ENCODE data around the gene ECE1. TPM values are rescaled to one million over a fixed set of nuclear protein-coding genes. Genes with fewer than 3 reads are reported as not detected.

ECE1 gene
- total RNA-seq, 5 donors from 2014 or later (not counting 1 experiment from before 2014, with no cell fraction given) = 81.0 to 94.5 (median 87.1) TPM

- Mint-ChIP-seq H3K4me3 (peak overlapping the region; percentile 80 to 90 (median 88)), H3K27ac (peak overlapping the region; percentile 98 to 99), H3K27me3 (no peaks in the 10 kb centered on the region), H3K9me3 (no peaks in the 10 kb centered on the region), H3K36me3 (peaks cover 3% of the 10 kb centered on the region), H3K4me1 (peaks cover 76 to 89% (median 84%) of the 10 kb centered on the region in 3 donors)
- Histone ChIP-seq H3K27ac (ENCODE audit: low read length) (peak overlapping the region; percentile 100), H3K36me3 (ENCODE audit: control insufficient read depth in 2 of 2, extremely low read depth in 1 of 2, insufficient read depth in 1 of 2, low read length in 1 of 2) (peaks cover 0 to 2% of the 10 kb centered on the region in 2 donors), H3K9me3 (no peaks in the 10 kb centered on the region), H3K27me3 (replicated peaks in 1 of 2; ENCODE audit: control insufficient read depth in 2 of 2, extremely low read depth in 1 of 2, insufficient read depth in 2 of 2, low read length in 1 of 2) (no peaks in the 10 kb centered on the region), H3K4me3 (ENCODE audit: control insufficient read depth in 1 of 2, extremely low read depth in 1 of 2, low read length in 1 of 2) (peak overlapping the region; percentile 48 to 76), H3K4me1 (ENCODE audit: control insufficient read depth in 1 of 2, extremely low read depth in 1 of 2, insufficient read depth in 2 of 2, low read length in 2 of 2) (peaks cover 40 to 94% of the 10 kb centered on the region in 2 experiments)
- CTCF ChIA-PET = interaction anchor here (0.7 to 3.7 kb wide), 4 partner anchors 21 to 41 kb away, joined by 3 to 37 read pairs (median 4); no protein-coding TSS in a partner anchor
- WGBS (ENCODE audit: insufficient coverage) = 2% methylated on average over 5 of the region's 9 CpGs
- POLR2A ChIA-PET = interaction anchor here (0.5 to 2.3 kb wide), 5 partner anchors 33 to 762 kb away, joined by 3 to 7 read pairs (median 6); no protein-coding TSS in a partner anchor
- DNase-seq (peak in 25 of 35 experiments; percentile 14 to 76 (median 30)), ATAC-seq (replicated peaks in 1 of 4) (peak; percentile 11 to 24 (median 16))
Observed at GRCh38 chr1:21292984-21293536, 2.8 kb upstream of the ECE1 start.

DNA sequence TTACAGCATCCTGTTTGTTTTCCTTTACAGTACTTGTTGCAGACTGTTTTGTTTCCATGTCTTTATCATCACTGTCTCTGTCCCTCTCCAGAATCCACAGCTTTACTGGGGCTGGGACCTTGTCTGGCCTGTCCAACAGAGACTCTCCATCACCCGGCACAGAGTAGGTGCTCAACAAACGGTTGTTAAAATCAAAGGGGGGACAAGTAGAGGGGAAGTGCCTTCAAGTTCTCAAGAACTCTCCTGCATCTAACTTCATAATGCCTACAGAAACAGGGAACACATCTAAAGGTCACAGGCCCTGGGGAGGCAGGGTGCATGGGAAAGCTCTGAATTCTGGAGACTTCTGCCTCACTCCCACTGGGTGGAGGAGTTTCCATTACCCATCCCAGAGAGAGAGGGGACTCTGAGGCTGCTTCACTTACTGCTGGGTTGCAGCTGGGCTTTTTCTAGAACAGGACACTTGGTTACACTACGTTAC, 2.3 kb upstream of the ECE1 start:
- H3K27me3 Mint-ChIP-seq = no peaks in the 10 kb centered on the region
- Histone ChIP-seq H3K4me3 (ENCODE audit: control insufficient read depth in 1 of 2, extremely low read depth in 1 of 2, low read length in 1 of 2) (peak overlapping the region; percentile 48 to 76), H3K27ac (ENCODE audit: low read length) (peak overlapping the region; percentile 100), H3K9me3 (no peaks in the 10 kb centered on the region), H3K36me3 (ENCODE audit: control insufficient read depth in 2 of 2, extremely low read depth in 1 of 2, insufficient read depth in 1 of 2, low read length in 1 of 2) (no peaks in the 10 kb centered on the region), H3K4me1 (ENCODE audit: control insufficient read depth in 1 of 2, extremely low read depth in 1 of 2, insufficient read depth in 2 of 2, low read length in 2 of 2) (peaks cover 40 to 89% of the 10 kb centered on the region in 2 experiments), H3K27me3 (replicated peaks in 1 of 2; ENCODE audit: control insufficient read depth in 2 of 2, extremely low read depth in 1 of 2, insufficient read depth in 2 of 2, low read length in 1 of 2) (no peaks in the 10 kb centered on the region)
- no peaks in the 10 kb centered on the region for H3K9me3 Mint-ChIP-seq
- H3K4me1 Mint-ChIP-seq = peaks cover 75 to 87% (median 82%) of the 10 kb centered on the region in 3 donors
- no peak for DNase-seq
- no peaks in the 10 kb centered on the region for H3K36me3 Mint-ChIP-seq
- no peak for ATAC-seq (replicated peaks in 1 of 4)
- CTCF ChIA-PET = interaction anchor here (0.7 to 3.7 kb wide), 5 partner anchors 21 to 76 kb away, joined by 3 to 37 read pairs (median 3); no protein-coding TSS in a partner anchor
- POLR2A ChIA-PET = interaction anchor here (0.6 to 1.3 kb wide), 4 partner anchors 34 to 762 kb away, joined by 4 to 7 read pairs (median 5); no protein-coding TSS in a partner anchor
- H3K27ac Mint-ChIP-seq = peak overlapping the region; percentile 98 to 99
- WGBS (ENCODE audit: insufficient coverage) = no CpG with 5 or more reads among the region's 3 CpGs
- H3K4me3 Mint-ChIP-seq = peak overlapping the region; percentile 80 to 90 (median 88)

GRCh38 chr1:21291964-21292363, 1.7 kb upstream of the ECE1 start:
- H3K4me1 ChIP-seq (ENCODE audit: control insufficient read depth in 1 of 2, extremely low read depth in 1 of 2, insufficient read depth in 2 of 2, low read length in 2 of 2) = peaks cover 38 to 83% of the 10 kb centered on the region in 2 experiments
- no peaks in the 10 kb centered on the region for H3K9me3 ChIP-seq
- DNase-seq (no peak), ATAC-seq (replicated peaks in 1 of 4) (no peak)
- H3K27ac ChIP-seq (ENCODE audit: low read length) = peak overlapping the region; percentile 100
- Mint-ChIP-seq H3K27ac (peak overlapping the region; percentile 98 to 99), H3K27me3 (no peaks in the 10 kb centered on the region), H3K4me3 (peak overlapping the region; percentile 80 to 90 (median 88)), H3K4me1 (peaks cover 70 to 81% (median 78%) of the 10 kb centered on the region in 3 donors), H3K36me3 (no peaks in the 10 kb centered on the region), H3K9me3 (no peaks in the 10 kb centered on the region)
- peak overlapping the region in 1 of 2 donors; percentile 48 for H3K4me3 ChIP-seq (ENCODE audit: control insufficient read depth in 1 of 2, extremely low read depth in 1 of 2, low read length in 1 of 2)
- no peaks in the 10 kb centered on the region for H3K27me3 ChIP-seq (replicated peaks in 1 of 2; ENCODE audit: control insufficient read depth in 2 of 2, extremely low read depth in 1 of 2, insufficient read depth in 2 of 2, low read length in 1 of 2)
- H3K36me3 ChIP-seq (ENCODE audit: control insufficient read depth in 2 of 2, extremely low read depth in 1 of 2, insufficient read depth in 1 of 2, low read length in 1 of 2) = no peaks in the 10 kb centered on the region
- WGBS (ENCODE audit: insufficient coverage) = 100% methylated on average over 1 of the region's 7 CpGs
- POLR2A ChIA-PET = interaction anchor here (0.6 to 1.0 kb wide), 2 partner anchors 41 to 50 kb away, joined by 4 read pairs; no protein-coding TSS in a partner anchor
- CTCF ChIA-PET = interaction anchor here in 1 of 2 donors (1.0 to 3.7 kb wide), 3 partner anchors 22 to 76 kb away, joined by 3 to 37 read pairs (median 6); no protein-coding TSS in a partner anchor

- ATAC-seq (replicated peaks in 1 of 4) (no peak), DNase-seq (no peak)
- Mint-ChIP-seq H3K9me3 (no peaks in the 10 kb centered on the region), H3K27ac (peak overlapping the region; percentile 98 to 99), H3K4me1 (peaks cover 64 to 73% (median 71%) of the 10 kb centered on the region in 3 donors), H3K27me3 (no peaks in the 10 kb centered on the region), H3K36me3 (no peaks in the 10 kb centered on the region), H3K4me3 (peak overlapping the region; percentile 80 to 91 (median 87))
- H3K36me3 ChIP-seq (ENCODE audit: control insufficient read depth in 2 of 2, extremely low read depth in 1 of 2, insufficient read depth in 1 of 2, low read length in 1 of 2) = peaks cover 0 to 3% of the 10 kb centered on the region in 2 donors
- H3K4me3 ChIP-seq (ENCODE audit: control insufficient read depth in 1 of 2, extremely low read depth in 1 of 2, low read length in 1 of 2) = no peak overlapping the region
- no peaks in the 10 kb centered on the region for H3K9me3 ChIP-seq
- POLR2A ChIA-PET = interaction anchor here in 1 of 2 donors (0.6 kb wide), 1 partner anchor 11 kb away, joined by 3 read pairs; no protein-coding TSS in a partner anchor
- WGBS (ENCODE audit: insufficient coverage) = 100% methylated on average over 3 of the region's 8 CpGs
- peaks cover 38 to 76% of the 10 kb centered on the region in 2 experiments for H3K4me1 ChIP-seq (ENCODE audit: control insufficient read depth in 1 of 2, extremely low read depth in 1 of 2, insufficient read depth in 2 of 2, low read length in 2 of 2)
- CTCF ChIA-PET = interaction anchor here (0.5 to 1.1 kb wide), 2 partner anchors 37 to 47 kb away, joined by 5 read pairs; no protein-coding TSS in a partner anchor
- no peaks in the 10 kb centered on the region for H3K27me3 ChIP-seq (replicated peaks in 1 of 2; ENCODE audit: control insufficient read depth in 2 of 2, extremely low read depth in 1 of 2, insufficient read depth in 2 of 2, low read length in 1 of 2)
- H3K27ac ChIP-seq (ENCODE audit: low read length) = peak overlapping the region; percentile 82
Observed at GRCh38 chr1:21291184-21291583, 921 bp upstream of the ECE1 start.

DNA sequence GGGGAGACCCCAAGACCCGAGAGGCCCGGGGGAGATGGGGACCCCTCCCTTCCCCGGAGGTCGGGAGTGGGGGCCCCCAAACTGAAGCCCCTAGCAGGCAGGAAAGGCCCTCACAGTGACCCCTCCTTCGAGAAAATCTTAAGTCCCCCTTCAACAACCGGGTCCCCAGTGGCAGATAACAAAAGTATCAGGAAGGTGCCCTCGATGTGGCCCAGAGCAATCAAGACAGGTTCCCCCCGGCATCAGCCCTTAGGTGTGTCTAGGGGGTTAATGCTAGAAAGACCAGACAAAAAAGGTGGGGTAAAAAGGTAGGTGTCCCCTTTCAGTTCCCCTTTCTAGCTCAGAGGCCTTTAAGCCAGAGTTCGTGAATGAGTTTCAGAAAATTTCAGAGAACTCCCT, 282 bp upstream of the ECE1 start:
- Mint-ChIP-seq H3K4me1 (peaks cover 57 to 67% (median 67%) of the 10 kb centered on the region in 3 donors), H3K36me3 (no peaks in the 10 kb centered on the region), H3K27ac (peak overlapping the region; percentile 98 to 99), H3K4me3 (peak overlapping the region; percentile 80 to 91 (median 87)), H3K9me3 (no peaks in the 10 kb centered on the region), H3K27me3 (no peaks in the 10 kb centered on the region)
- Histone ChIP-seq H3K9me3 (no peaks in the 10 kb centered on the region), H3K36me3 (ENCODE audit: control insufficient read depth in 2 of 2, extremely low read depth in 1 of 2, insufficient read depth in 1 of 2, low read length in 1 of 2) (peaks cover 0 to 6% of the 10 kb centered on the region in 2 donors), H3K27me3 (replicated peaks in 1 of 2; ENCODE audit: control insufficient read depth in 2 of 2, extremely low read depth in 1 of 2, insufficient read depth in 2 of 2, low read length in 1 of 2) (no peaks in the 10 kb centered on the region), H3K4me1 (ENCODE audit: control insufficient read depth in 1 of 2, extremely low read depth in 1 of 2, insufficient read depth in 2 of 2, low read length in 2 of 2) (peaks cover 33 to 69% of the 10 kb centered on the region in 2 experiments), H3K27ac (ENCODE audit: low read length) (peak overlapping the region; percentile 82), H3K4me3 (ENCODE audit: control insufficient read depth in 1 of 2, extremely low read depth in 1 of 2, low read length in 1 of 2) (peak overlapping the region; percentile 70 to 76)
- ChIA-PET POLR2A (no interaction called here), CTCF (interaction anchor here (0.5 to 1.1 kb wide), 2 partner anchors 38 to 48 kb away, joined by 5 read pairs; no protein-coding TSS in a partner anchor)
- ATAC-seq (replicated peaks in 1 of 4) = no peak
- DNase-seq = peak in 13 of 35 experiments; percentile 14 to 51 (median 23)
- WGBS (ENCODE audit: insufficient coverage) = 0% methylated on average over 1 of the region's 9 CpGs

GRCh38 chr1:21289127-21289526, 1.1 kb downstream of the ECE1 start:
- ChIA-PET POLR2A (no interaction called here), CTCF (interaction anchor here in 1 of 2 donors (1.3 kb wide), 1 partner anchor 19 kb away, joined by 3 read pairs; no protein-coding TSS in a partner anchor)
- Histone ChIP-seq H3K36me3 (ENCODE audit: control insufficient read depth in 2 of 2, extremely low read depth in 1 of 2, insufficient read depth in 1 of 2, low read length in 1 of 2) (peaks cover 0 to 8% of the 10 kb centered on the region in 2 donors), H3K27me3 (replicated peaks in 1 of 2; ENCODE audit: control insufficient read depth in 2 of 2, extremely low read depth in 1 of 2, insufficient read depth in 2 of 2, low read length in 1 of 2) (no peaks in the 10 kb centered on the region), H3K4me3 (ENCODE audit: control insufficient read depth in 1 of 2, extremely low read depth in 1 of 2, low read length in 1 of 2) (peak overlapping the region; percentile 26 to 70), H3K4me1 (ENCODE audit: control insufficient read depth in 1 of 2, extremely low read depth in 1 of 2, insufficient read depth in 2 of 2, low read length in 2 of 2) (peaks cover 23 to 61% of the 10 kb centered on the region in 2 experiments), H3K27ac (ENCODE audit: low read length) (peak overlapping the region; percentile 69), H3K9me3 (no peaks in the 10 kb centered on the region)
- Mint-ChIP-seq H3K9me3 (no peaks in the 10 kb centered on the region), H3K27me3 (no peaks in the 10 kb centered on the region), H3K4me3 (peak overlapping the region; percentile 86 to 90 (median 90)), H3K36me3 (peaks cover 5% of the 10 kb centered on the region), H3K27ac (peak overlapping the region; percentile 92), H3K4me1 (peaks cover 48 to 65% (median 60%) of the 10 kb centered on the region in 3 donors)
- 86% methylated on average over 8 of the region's 8 CpGs for WGBS (ENCODE audit: insufficient coverage)
- DNase-seq (no peak), ATAC-seq (replicated peaks in 1 of 4) (no peak)

All from T-cell (primary cell).